ENCODE measurements around the gene COL1A1.

COL1A1 gene

GRCh38 chr17:50239937-50240336 is 38.5 kb upstream of the COL1A1 start:
- Histone ChIP-seq H3K27ac (peak overlapping the region in 1 of 2 donors; percentile 36), H3K36me3 (no peaks in the 10 kb centered on the region), H3K27me3 (no peaks in the 10 kb centered on the region), H3K4me3 (no peak overlapping the region), H3K9me3 (peaks cover 0 to under 1% (median 0%) of the 10 kb centered on the region in 3 donors), H3K4me1 (peaks cover 0 to 30% (median 17%) of the 10 kb centered on the region in 4 donors)
- DNase-seq = no peak
- no peak for TF ChIP-seq CTCF (IDR thresholded peaks at IDR 0.05)
- intact Hi-C loops (cut with DNase I; ENCODE audit: low total_unique reads) = no loop called here

- peaks cover 0 to 30% (median 17%) of the 10 kb centered on the region in 4 donors for H3K4me1 ChIP-seq
- H3K4me3 ChIP-seq = no peak overlapping the region
- H3K27ac ChIP-seq = no peak overlapping the region
- H3K27me3 ChIP-seq = no peaks in the 10 kb centered on the region
- TF ChIP-seq CTCF (IDR thresholded peaks at IDR 0.05) = no peak
- no peak for DNase-seq
- peaks cover 0 to 7% (median 0%) of the 10 kb centered on the region in 3 donors for H3K9me3 ChIP-seq
- intact Hi-C loops (cut with DNase I; ENCODE audit: low total_unique reads) = no loop called here
- no peaks in the 10 kb centered on the region for H3K36me3 ChIP-seq
Measured at GRCh38 chr17:50238601-50239280, 37.3 kb upstream of the COL1A1 start.

GRCh38 chr17:50237901-50238300 is 36.5 kb upstream of the COL1A1 start:
- Histone ChIP-seq H3K27ac (no peak overlapping the region), H3K27me3 (no peaks in the 10 kb centered on the region), H3K36me3 (no peaks in the 10 kb centered on the region), H3K4me1 (peaks cover 0 to 30% (median 17%) of the 10 kb centered on the region in 4 donors), H3K4me3 (no peak overlapping the region), H3K9me3 (peaks cover 0 to 7% (median 0%) of the 10 kb centered on the region in 3 donors)
- intact Hi-C loops (cut with DNase I; ENCODE audit: low total_unique reads) = no loop called here
- TF ChIP-seq CTCF (IDR thresholded peaks at IDR 0.05) = no peak
- DNase-seq = no peak

- DNase-seq = no peak
- Histone ChIP-seq H3K27me3 (no peaks in the 10 kb centered on the region), H3K27ac (no peak overlapping the region), H3K4me3 (no peak overlapping the region), H3K4me1 (peaks cover 0 to 12% (median 4%) of the 10 kb centered on the region in 4 donors), H3K36me3 (no peaks in the 10 kb centered on the region), H3K9me3 (peaks cover 0 to 7% (median 0%) of the 10 kb centered on the region in 3 donors)
- TF ChIP-seq CTCF (IDR thresholded peaks at IDR 0.05) = no peak
- intact Hi-C loops (cut with DNase I; ENCODE audit: low total_unique reads) = no loop called here
Measured at GRCh38 chr17:50234581-50234980, 33.1 kb upstream of the COL1A1 start.

- TF ChIP-seq CTCF (IDR thresholded peaks at IDR 0.05) = no peak
- DNase-seq = no peak
- intact Hi-C loops (cut with DNase I; ENCODE audit: low total_unique reads) = no loop called here
Measured at GRCh38 chr17:50225701-50226240, 24.3 kb upstream of the COL1A1 start.

More at GRCh38 chr17:50225701-50226240, 24.3 kb upstream of the COL1A1 start:
- no peak overlapping the region for H3K27ac ChIP-seq
- peaks cover 9 to 31% (median 27%) of the 10 kb centered on the region in 4 donors for H3K4me1 ChIP-seq
- H3K9me3 ChIP-seq = no peaks in the 10 kb centered on the region
- H3K36me3 ChIP-seq = no peaks in the 10 kb centered on the region
- no peaks in the 10 kb centered on the region for H3K27me3 ChIP-seq
- H3K4me3 ChIP-seq = no peak overlapping the region

Data from tibial artery (tissue), 4 donors.